Measurements from ENCODE around the gene SLC25A41.

SLC25A41 gene

GRCh38 chr19:6393983-6394412, 39.6 kb downstream of the SLC25A41 start:
- no peaks in the 10 kb centered on the region for H3K27me3 ChIP-seq (ENCODE audit: control insufficient read depth, insufficient read depth, low read length)
- peaks cover 8% of the 10 kb centered on the region for H3K36me3 ChIP-seq (ENCODE audit: insufficient read depth, low read length)
- peak overlapping the region; percentile 93 for H3K9ac ChIP-seq (ENCODE audit: low read depth, low read length)
- H3K9me3 ChIP-seq (replicated peaks; ENCODE audit: low read length): no peaks in the 10 kb centered on the region
- H3K4me3 ChIP-seq (ENCODE audit: low read length): peak overlapping the region; percentile 72
- H3K4me1 ChIP-seq (ENCODE audit: control insufficient read depth, insufficient read depth, low read length): peaks cover 13% of the 10 kb centered on the region
- H3K4me2 ChIP-seq (ENCODE audit: low read length): peak overlapping the region; percentile 92

GRCh38 chr19:6393074-6393982, 40.2 kb downstream of the SLC25A41 start, which contains the start of gene GTF2F1:
GTF2F1 (minus strand) TSS chr19:6393164; CDS start chr19:6392995, 169 bp downstream.
- Histone ChIP-seq H3K36me3 (ENCODE audit: insufficient read depth, low read length) (peaks cover 14% of the 10 kb centered on the region), H3K27me3 (ENCODE audit: control insufficient read depth, insufficient read depth, low read length) (no peaks in the 10 kb centered on the region), H3K4me2 (ENCODE audit: low read length) (peak within 1 kb of the TSS; percentile 92), H3K9me3 (replicated peaks; ENCODE audit: low read length) (no peaks in the 10 kb centered on the region), H3K4me3 (ENCODE audit: low read length) (peak within 1 kb of the TSS; percentile 72), H3K9ac (ENCODE audit: low read depth, low read length) (peak within 1 kb of the TSS; percentile 93), H3K4me1 (ENCODE audit: control insufficient read depth, insufficient read depth, low read length) (peaks cover 13% of the 10 kb centered on the region)

- peaks cover 21% of the 10 kb centered on the region for H3K36me3 ChIP-seq (ENCODE audit: insufficient read depth, low read length)
- H3K9ac ChIP-seq (ENCODE audit: low read depth, low read length): peak overlapping the region; percentile 93
- H3K4me2 ChIP-seq (ENCODE audit: low read length): peak overlapping the region; percentile 92
- no peaks in the 10 kb centered on the region for H3K9me3 ChIP-seq (replicated peaks; ENCODE audit: low read length)
- H3K27me3 ChIP-seq (ENCODE audit: control insufficient read depth, insufficient read depth, low read length): no peaks in the 10 kb centered on the region
- peak overlapping the region; percentile 72 for H3K4me3 ChIP-seq (ENCODE audit: low read length)
- H3K4me1 ChIP-seq (ENCODE audit: control insufficient read depth, insufficient read depth, low read length): peaks cover 13% of the 10 kb centered on the region
These were observed 41.1 kb downstream of the SLC25A41 start for GRCh38 chr19:6392221-6393073.

GRCh38 chr19:6387372-6387771, 46.2 kb downstream of the SLC25A41 start:
- peaks cover 9% of the 10 kb centered on the region for H3K4me1 ChIP-seq (ENCODE audit: control insufficient read depth, insufficient read depth, low read length)
- no peaks in the 10 kb centered on the region for H3K27me3 ChIP-seq (ENCODE audit: control insufficient read depth, insufficient read depth, low read length)
- no peak overlapping the region for H3K4me2 ChIP-seq (ENCODE audit: low read length)
- H3K9me3 ChIP-seq (replicated peaks; ENCODE audit: low read length): no peaks in the 10 kb centered on the region
- no peak overlapping the region for H3K9ac ChIP-seq (ENCODE audit: low read depth, low read length)
- H3K36me3 ChIP-seq (ENCODE audit: insufficient read depth, low read length): peaks cover 52% of the 10 kb centered on the region
- no peak overlapping the region for H3K4me3 ChIP-seq (ENCODE audit: low read length)

- Histone ChIP-seq H3K9me3 (replicated peaks; ENCODE audit: low read length) (no peaks in the 10 kb centered on the region), H3K4me1 (ENCODE audit: control insufficient read depth, insufficient read depth, low read length) (no peaks in the 10 kb centered on the region), H3K9ac (ENCODE audit: low read depth, low read length) (no peak overlapping the region), H3K27me3 (ENCODE audit: control insufficient read depth, insufficient read depth, low read length) (no peaks in the 10 kb centered on the region), H3K4me2 (ENCODE audit: low read length) (no peak overlapping the region), H3K36me3 (ENCODE audit: insufficient read depth, low read length) (peaks cover 73% of the 10 kb centered on the region), H3K4me3 (ENCODE audit: low read length) (no peak overlapping the region)
These were observed 49.2 kb downstream of the SLC25A41 start for GRCh38 chr19:6384381-6384780.

GRCh38 chr19:6383188-6383587, 50.4 kb downstream of the SLC25A41 start:
- H3K4me2 ChIP-seq (ENCODE audit: low read length): no peak overlapping the region
- H3K9ac ChIP-seq (ENCODE audit: low read depth, low read length): no peak overlapping the region
- H3K27me3 ChIP-seq (ENCODE audit: control insufficient read depth, insufficient read depth, low read length): no peaks in the 10 kb centered on the region
- H3K4me3 ChIP-seq (ENCODE audit: low read length): no peak overlapping the region
- H3K4me1 ChIP-seq (ENCODE audit: control insufficient read depth, insufficient read depth, low read length): no peaks in the 10 kb centered on the region
- no peaks in the 10 kb centered on the region for H3K9me3 ChIP-seq (replicated peaks; ENCODE audit: low read length)
- H3K36me3 ChIP-seq (ENCODE audit: insufficient read depth, low read length): peaks cover 73% of the 10 kb centered on the region

GRCh38 chr19:6381030-6381750, 52.4 kb downstream of the SLC25A41 start:
- H3K9ac ChIP-seq (ENCODE audit: low read depth, low read length): no peak overlapping the region
- H3K4me1 ChIP-seq (ENCODE audit: control insufficient read depth, insufficient read depth, low read length): peaks cover 4% of the 10 kb centered on the region
- H3K36me3 ChIP-seq (ENCODE audit: insufficient read depth, low read length): peaks cover 60% of the 10 kb centered on the region
- no peaks in the 10 kb centered on the region for H3K27me3 ChIP-seq (ENCODE audit: control insufficient read depth, insufficient read depth, low read length)
- no peak overlapping the region for H3K4me2 ChIP-seq (ENCODE audit: low read length)
- no peak overlapping the region for H3K4me3 ChIP-seq (ENCODE audit: low read length)
- H3K9me3 ChIP-seq (replicated peaks; ENCODE audit: low read length): no peaks in the 10 kb centered on the region

GRCh38 chr19:6379744-6380143, 53.8 kb downstream of the SLC25A41 start:
- H3K4me3 ChIP-seq (ENCODE audit: low read length): no peak overlapping the region
- H3K4me2 ChIP-seq (ENCODE audit: low read length): no peak overlapping the region
- no peaks in the 10 kb centered on the region for H3K27me3 ChIP-seq (ENCODE audit: control insufficient read depth, insufficient read depth, low read length)
- H3K9ac ChIP-seq (ENCODE audit: low read depth, low read length): no peak overlapping the region
- no peaks in the 10 kb centered on the region for H3K9me3 ChIP-seq (replicated peaks; ENCODE audit: low read length)
- peaks cover 53% of the 10 kb centered on the region for H3K36me3 ChIP-seq (ENCODE audit: insufficient read depth, low read length)
- peaks cover 4% of the 10 kb centered on the region for H3K4me1 ChIP-seq (ENCODE audit: control insufficient read depth, insufficient read depth, low read length)

DNA sequence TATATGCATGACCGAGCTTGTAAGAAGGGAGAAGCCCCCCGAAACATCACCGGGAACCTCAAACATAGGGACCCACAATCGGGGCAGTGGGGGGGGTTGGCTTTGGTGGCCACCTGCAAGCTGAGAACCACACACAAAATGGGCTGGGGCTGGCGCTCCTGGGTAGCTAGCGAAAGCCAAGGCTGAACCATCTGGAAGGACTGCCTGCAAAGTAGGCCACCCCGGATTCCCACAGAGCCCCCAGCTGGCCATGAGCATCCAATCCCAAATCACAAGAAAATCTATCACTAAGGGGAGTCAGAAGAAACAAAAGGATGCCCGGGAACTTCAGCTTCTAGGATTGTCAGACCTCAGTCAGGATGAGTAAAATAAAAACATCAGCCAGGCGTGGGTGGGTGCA, 55.1 kb downstream of the SLC25A41 start:
- Histone ChIP-seq H3K4me1 (ENCODE audit: control insufficient read depth, insufficient read depth, low read length) (peaks cover 12% of the 10 kb centered on the region), H3K4me2 (ENCODE audit: low read length) (no peak overlapping the region), H3K36me3 (ENCODE audit: insufficient read depth, low read length) (peaks cover 48% of the 10 kb centered on the region)

DNA sequence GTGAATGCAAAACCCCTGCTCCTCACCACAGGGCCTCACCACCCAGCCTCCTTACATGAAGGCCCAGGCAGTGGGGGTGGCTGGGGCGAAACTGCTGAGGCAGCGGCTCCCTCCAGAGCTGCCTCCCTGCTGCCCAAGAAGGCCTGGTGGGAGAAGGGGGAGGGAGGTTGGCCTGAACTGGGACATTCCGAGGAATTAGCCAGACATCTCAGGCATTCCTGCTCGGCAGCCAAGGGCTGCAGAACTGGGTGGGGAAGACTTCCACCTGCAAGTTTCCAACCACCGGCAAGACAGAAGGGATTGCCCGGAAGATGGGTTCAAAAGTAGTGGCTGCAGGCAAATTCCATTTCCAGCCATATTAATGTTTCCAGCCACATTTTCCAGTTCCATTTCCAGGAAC, 55.5 kb downstream of the SLC25A41 start:
- no peaks in the 10 kb centered on the region for H3K9me3 ChIP-seq (replicated peaks; ENCODE audit: low read length)
- H3K9ac ChIP-seq (ENCODE audit: low read depth, low read length): no peak overlapping the region
- H3K4me3 ChIP-seq (ENCODE audit: low read length): no peak overlapping the region
- peaks cover 44% of the 10 kb centered on the region for H3K36me3 ChIP-seq (ENCODE audit: insufficient read depth, low read length)
- no peak overlapping the region for H3K4me2 ChIP-seq (ENCODE audit: low read length)
- no peaks in the 10 kb centered on the region for H3K27me3 ChIP-seq (ENCODE audit: control insufficient read depth, insufficient read depth, low read length)
- H3K4me1 ChIP-seq (ENCODE audit: control insufficient read depth, insufficient read depth, low read length): peaks cover 13% of the 10 kb centered on the region

More for the DNA sequence above, 55.1 kb downstream of the SLC25A41 start:
- H3K27me3 ChIP-seq (ENCODE audit: control insufficient read depth, insufficient read depth, low read length): no peaks in the 10 kb centered on the region
- no peaks in the 10 kb centered on the region for H3K9me3 ChIP-seq (replicated peaks; ENCODE audit: low read length)
- no peak overlapping the region for H3K9ac ChIP-seq (ENCODE audit: low read depth, low read length)
- no peak overlapping the region for H3K4me3 ChIP-seq (ENCODE audit: low read length)

All from skeletal muscle satellite cell (primary cell).